ENCODE measurements around the gene DPEP3.
"Not testable (repeated sequence)": the region's sequence is repeated elsewhere in the genome, so short reads cannot be mapped to it uniquely, and the experiment has no call there.

The DPEP3 gene

GRCh38 chr16:68015681-68016080 lies 35.4 kb upstream of the DPEP3 start, which contains the start of gene DPEP2NB:
DPEP2NB (minus strand) TSS chr16:68015911; CDS start chr16:68015770, 141 bp downstream.
- no peak for DNase-seq
- Histone ChIP-seq H3K36me3 (replicated peaks; ENCODE audit: insufficient read depth, low read length) (no peaks in the 10 kb centered on the region), H3K4me1 (ENCODE audit: low read length) (no peaks in the 10 kb centered on the region), H2AFZ (ENCODE audit: low read length) (no peak within 1 kb of the TSS), H3K9me3 (replicated peaks; ENCODE audit: insufficient read depth, low read length) (no peaks in the 10 kb centered on the region), H3K27me3 (replicated peaks; ENCODE audit: insufficient read depth, low read length) (no peaks in the 10 kb centered on the region), H3K9me2 (replicated peaks; ENCODE audit: insufficient read depth, low read length) (no peaks in the 10 kb centered on the region), H3F3A (ENCODE audit: insufficient read depth, low read length) (peaks cover 9% of the 10 kb centered on the region; the same call in 1 of the 2 replicates), H3K27ac (ENCODE audit: low read length) (no peak within 1 kb of the TSS), H3K4me3 (ENCODE audit: low read length) (no peak within 1 kb of the TSS), H3K9ac (ENCODE audit: low read length) (no peak within 1 kb of the TSS), H3K4me2 (ENCODE audit: low read depth, low read length) (no peak within 1 kb of the TSS), H4K20me1 (ENCODE audit: insufficient read depth, low read length) (no peaks in the 10 kb centered on the region), H3K79me2 (ENCODE audit: low read length) (no peaks in the 10 kb centered on the region)
- no peak for TF ChIP-seq CTCF (IDR thresholded peaks at IDR 0.05; ENCODE audit: low read length)
- TF ChIP-seq EZH2 (optimal IDR thresholded peaks at IDR 0.05; ENCODE audit: low read depth, low read length): no peak
- no peak for TF ChIP-seq EZH2phosphoT487 (IDR thresholded peaks at IDR 0.05; ENCODE audit: low read length)

DNA sequence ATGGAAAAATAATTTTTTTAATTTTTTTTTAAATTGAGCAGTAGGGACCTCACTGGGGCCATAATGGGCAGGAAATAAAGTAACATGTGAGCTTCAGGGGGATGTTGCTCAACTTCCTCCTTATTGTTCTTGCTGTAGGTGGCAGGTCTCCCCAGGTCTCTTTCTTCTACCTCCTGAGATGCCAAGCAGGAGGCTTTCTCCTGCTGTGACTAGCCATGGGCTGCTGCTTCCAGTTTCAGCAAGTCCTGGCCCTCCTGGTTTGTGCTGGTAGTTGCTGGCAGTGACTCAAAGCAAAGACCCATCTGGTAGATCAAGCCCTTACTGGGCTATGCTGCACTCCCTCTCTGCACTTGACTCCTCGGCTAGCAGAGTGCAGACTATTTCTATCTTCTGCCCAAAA lies 33.1 kb upstream of the DPEP3 start:
- no peaks in the 10 kb centered on the region for H3F3A ChIP-seq (ENCODE audit: insufficient read depth, low read length)
- H4K20me1 ChIP-seq (ENCODE audit: insufficient read depth, low read length): no peaks in the 10 kb centered on the region
- TF ChIP-seq EZH2 (optimal IDR thresholded peaks at IDR 0.05; ENCODE audit: low read depth, low read length) (no peak), EZH2phosphoT487 (IDR thresholded peaks at IDR 0.05; ENCODE audit: low read length) (no peak), CTCF (IDR thresholded peaks at IDR 0.05; ENCODE audit: low read length) (no peak)
- H3K9me2 ChIP-seq (replicated peaks; ENCODE audit: insufficient read depth, low read length): no peaks in the 10 kb centered on the region
- no peaks in the 10 kb centered on the region for H3K4me1 ChIP-seq (ENCODE audit: low read length)
- H3K27me3 ChIP-seq (replicated peaks; ENCODE audit: insufficient read depth, low read length): no peaks in the 10 kb centered on the region
- no peaks in the 10 kb centered on the region for H3K36me3 ChIP-seq (replicated peaks; ENCODE audit: insufficient read depth, low read length)
- no peaks in the 10 kb centered on the region for H3K9me3 ChIP-seq (replicated peaks; ENCODE audit: insufficient read depth, low read length)
- no peak overlapping the region for H3K4me3 ChIP-seq (ENCODE audit: low read length)
- no peak overlapping the region for H3K4me2 ChIP-seq (ENCODE audit: low read depth, low read length)
- no peak overlapping the region for H3K27ac ChIP-seq (ENCODE audit: low read length)
- no peak overlapping the region for H2AFZ ChIP-seq (ENCODE audit: low read length)
- no peak overlapping the region for H3K9ac ChIP-seq (ENCODE audit: low read length)
- DNase-seq: no peak
- no peaks in the 10 kb centered on the region for H3K79me2 ChIP-seq (ENCODE audit: low read length)

DNA sequence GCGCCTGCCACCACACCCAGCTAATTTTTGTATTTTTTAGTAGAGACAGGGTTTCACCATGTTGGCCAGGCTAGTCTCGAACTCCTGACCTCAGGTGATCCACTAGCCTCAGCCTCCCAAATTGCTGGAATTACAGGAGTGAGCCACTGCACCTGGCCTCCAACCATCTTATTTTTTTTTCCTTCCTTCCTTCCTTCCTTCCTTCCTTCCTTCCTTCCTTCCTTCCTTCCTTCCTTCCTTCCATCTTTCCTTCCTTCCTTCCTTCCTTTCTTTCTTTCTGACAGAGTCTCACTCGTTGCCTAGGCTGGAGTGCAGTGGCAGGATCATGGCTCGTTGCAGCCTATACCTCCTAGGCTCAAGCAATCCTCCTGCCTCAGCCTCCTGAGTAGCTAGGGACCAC lies 29.6 kb upstream of the DPEP3 start:
- H3K4me1 ChIP-seq (ENCODE audit: low read length); H2AFZ ChIP-seq (ENCODE audit: low read length); H3K9me3 ChIP-seq (replicated peaks; ENCODE audit: insufficient read depth, low read length); H3F3A ChIP-seq (ENCODE audit: insufficient read depth, low read length); H3K79me2 ChIP-seq (ENCODE audit: low read length); H3K27me3 ChIP-seq (replicated peaks; ENCODE audit: insufficient read depth, low read length); H3K4me2 ChIP-seq (ENCODE audit: low read depth, low read length); H3K4me3 ChIP-seq (ENCODE audit: low read length); H4K20me1 ChIP-seq (ENCODE audit: insufficient read depth, low read length); H3K9me2 ChIP-seq (replicated peaks; ENCODE audit: insufficient read depth, low read length); H3K36me3 ChIP-seq (replicated peaks; ENCODE audit: insufficient read depth, low read length); DNase-seq; H3K9ac ChIP-seq (ENCODE audit: low read length); H3K27ac ChIP-seq (ENCODE audit: low read length): not testable (repeated sequence)

GRCh38 chr16:68009157-68009735 lies 28.9 kb upstream of the DPEP3 start:
- DNase-seq: no peak
- no peaks in the 10 kb centered on the region for H3K79me2 ChIP-seq (ENCODE audit: low read length)
- H3K9me3 ChIP-seq (replicated peaks; ENCODE audit: insufficient read depth, low read length): no peaks in the 10 kb centered on the region
- H3K9ac ChIP-seq (ENCODE audit: low read length): no peak overlapping the region
- H3K4me1 ChIP-seq (ENCODE audit: low read length): no peaks in the 10 kb centered on the region
- H3K4me3 ChIP-seq (ENCODE audit: low read length): no peak overlapping the region
- H3K4me2 ChIP-seq (ENCODE audit: low read depth, low read length): no peak overlapping the region
- no peak overlapping the region for H2AFZ ChIP-seq (ENCODE audit: low read length)
- H3K9me2 ChIP-seq (replicated peaks; ENCODE audit: insufficient read depth, low read length): no peaks in the 10 kb centered on the region
- no peaks in the 10 kb centered on the region for H3K27me3 ChIP-seq (replicated peaks; ENCODE audit: insufficient read depth, low read length)
- H3K36me3 ChIP-seq (replicated peaks; ENCODE audit: insufficient read depth, low read length): no peaks in the 10 kb centered on the region
- no peaks in the 10 kb centered on the region for H3F3A ChIP-seq (ENCODE audit: insufficient read depth, low read length)
- TF ChIP-seq CTCF (IDR thresholded peaks at IDR 0.05; ENCODE audit: low read length) (no peak), EZH2phosphoT487 (IDR thresholded peaks at IDR 0.05; ENCODE audit: low read length) (no peak), EZH2 (optimal IDR thresholded peaks at IDR 0.05; ENCODE audit: low read depth, low read length) (no peak)
- no peak overlapping the region for H3K27ac ChIP-seq (ENCODE audit: low read length)
- H4K20me1 ChIP-seq (ENCODE audit: insufficient read depth, low read length): no peaks in the 10 kb centered on the region
